GM12873 (cell line): ENCODE measurements around the gene DNAJC16.

Experiments
- TF ChIP-seq, protein P1 (sequence below): IDR thresholded peaks from 2 replicates; pipeline ENCODE4 v1.5.1; 2012; ENCODE audit warnings: low read depth, mild to moderate bottlenecking, moderate library complexity, low read length, control low read depth; ENCODE audit not compliant: insufficient read depth; ENCODE audit errors: missing control alignments

The DNAJC16 gene

GRCh38 chr1:15620902-15621682 lies 94.4 kb downstream of the DNAJC16 start:
- TF ChIP-seq, protein P1, sequence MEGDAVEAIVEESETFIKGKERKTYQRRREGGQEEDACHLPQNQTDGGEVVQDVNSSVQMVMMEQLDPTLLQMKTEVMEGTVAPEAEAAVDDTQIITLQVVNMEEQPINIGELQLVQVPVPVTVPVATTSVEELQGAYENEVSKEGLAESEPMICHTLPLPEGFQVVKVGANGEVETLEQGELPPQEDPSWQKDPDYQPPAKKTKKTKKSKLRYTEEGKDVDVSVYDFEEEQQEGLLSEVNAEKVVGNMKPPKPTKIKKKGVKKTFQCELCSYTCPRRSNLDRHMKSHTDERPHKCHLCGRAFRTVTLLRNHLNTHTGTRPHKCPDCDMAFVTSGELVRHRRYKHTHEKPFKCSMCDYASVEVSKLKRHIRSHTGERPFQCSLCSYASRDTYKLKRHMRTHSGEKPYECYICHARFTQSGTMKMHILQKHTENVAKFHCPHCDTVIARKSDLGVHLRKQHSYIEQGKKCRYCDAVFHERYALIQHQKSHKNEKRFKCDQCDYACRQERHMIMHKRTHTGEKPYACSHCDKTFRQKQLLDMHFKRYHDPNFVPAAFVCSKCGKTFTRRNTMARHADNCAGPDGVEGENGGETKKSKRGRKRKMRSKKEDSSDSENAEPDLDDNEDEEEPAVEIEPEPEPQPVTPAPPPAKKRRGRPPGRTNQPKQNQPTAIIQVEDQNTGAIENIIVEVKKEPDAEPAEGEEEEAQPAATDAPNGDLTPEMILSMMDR: no peak

- TF ChIP-seq, protein P1: no peak
Measured at GRCh38 chr1:15621975-15622374, 95.3 kb downstream of the DNAJC16 start.

- TF ChIP-seq, protein P1: no peak
Measured at GRCh38 chr1:15622712-15623373, 96.2 kb downstream of the DNAJC16 start.

DNA sequence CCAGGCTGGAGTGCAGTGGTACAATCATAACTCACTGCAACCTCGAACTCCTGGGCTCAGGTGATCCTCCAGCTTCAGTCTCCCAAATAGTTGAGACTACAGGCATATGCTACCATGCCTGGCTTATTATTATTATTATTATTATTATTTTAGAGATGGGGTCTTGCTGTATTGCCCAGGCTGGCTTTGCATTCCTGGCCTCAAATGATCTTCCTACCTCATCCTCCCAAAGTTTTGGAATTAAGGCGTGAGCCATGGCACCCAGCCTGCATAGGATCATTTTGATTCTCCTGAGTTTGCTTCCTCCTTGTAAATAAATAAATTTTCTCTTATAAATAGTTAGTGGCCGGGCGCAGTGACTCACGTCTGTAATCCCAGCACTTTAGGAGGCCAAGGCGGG lies 96.8 kb downstream of the DNAJC16 start:
- TF ChIP-seq, protein P1: no peak

GRCh38 chr1:15624133-15624714 lies 97.6 kb downstream of the DNAJC16 start:
- TF ChIP-seq, protein P1: no peak

DNA sequence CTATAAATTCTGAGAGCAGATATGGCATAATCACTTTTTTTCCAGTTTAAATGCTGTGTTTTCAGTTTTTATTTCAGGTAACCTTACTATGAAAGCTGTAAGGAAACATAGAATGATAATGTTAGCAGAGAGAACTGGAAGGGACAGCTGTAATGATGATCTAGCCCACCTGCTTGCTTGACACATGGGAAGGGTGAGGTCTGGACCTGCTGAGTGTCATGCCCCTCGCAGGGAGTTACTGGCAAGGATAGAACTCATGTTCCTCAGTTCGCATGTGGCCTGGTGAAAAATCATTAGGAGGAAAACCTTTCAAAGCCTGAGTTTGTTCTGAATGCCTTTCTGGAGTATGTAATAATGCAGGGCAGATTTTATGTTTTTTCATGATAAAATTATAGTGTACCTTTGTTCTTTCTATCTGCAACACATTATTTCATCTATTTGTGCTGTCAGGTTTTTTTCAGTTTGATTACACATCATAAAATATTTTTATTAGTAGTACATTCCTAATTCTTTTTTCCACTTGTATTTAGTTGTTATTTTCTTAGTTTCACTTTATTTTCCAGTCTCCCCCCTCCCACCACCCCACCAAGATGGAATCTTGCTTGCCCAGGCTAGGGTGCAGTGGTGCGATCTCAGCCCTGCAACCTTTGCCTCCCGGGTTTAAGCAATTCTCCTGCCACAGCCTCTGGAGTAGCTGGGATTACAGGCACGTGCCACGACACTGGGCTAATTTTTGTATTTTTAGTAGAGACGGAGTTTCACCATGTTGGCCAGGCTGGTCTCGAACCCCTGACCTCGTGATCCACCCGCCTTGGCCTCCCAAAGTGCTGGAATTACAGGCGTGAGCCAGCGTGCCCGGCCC lies 98.6 kb downstream of the DNAJC16 start:
- TF ChIP-seq, protein P1: no peak
